Activated T-helper 2 cell treated with anti-CD3 and anti-CD28 coated beads, Interferon-gamma antibody, Interleukin-2, Interleukin-4, amounts not matched to agents 10 μg/mL and 5 μg/mL and 100 μg/mL, durations not matched to agents 14 hours and 24 hours and 36 hours (primary cell): Measurements from ENCODE around the gene TMEM247. TPM values are rescaled to one million over a fixed set of nuclear protein-coding genes. Genes with fewer than 3 reads are reported as not detected.
A peak's percentile ranks its signal among the peaks of the same experiment; 100 is the strongest.
"Not testable (repeated sequence)": the region's sequence is repeated elsewhere in the genome, so short reads cannot be mapped to it uniquely, and the experiment has no call there.

ENCODE experiments used
- DNase-seq: peaks from one replicate; pipeline ENCODE4 v3.0.0; 2021; ENCODE audit warnings: low spot score
- H3K27ac Mint-ChIP-seq: one replicate; pipeline ENCODE4 v1.8.0; 2021; ENCODE audit warnings: mixed read lengths
- H3K27me3 Mint-ChIP-seq: one replicate; pipeline ENCODE4 v1.8.0; 2021; ENCODE audit warnings: low read depth, mixed read lengths
- H3K36me3 Mint-ChIP-seq: one replicate; pipeline ENCODE4 v1.8.0; 2021; ENCODE audit warnings: low read depth, mixed read lengths
- H3K4me1 Mint-ChIP-seq: one replicate; pipeline ENCODE4 v1.8.0; 2021; ENCODE audit warnings: low read depth, mixed read lengths
- H3K4me3 Mint-ChIP-seq: one replicate; pipeline ENCODE4 v1.8.0; 2021; ENCODE audit warnings: low read depth, mild to moderate bottlenecking, moderate library complexity, mixed read lengths
- H3K9me3 Mint-ChIP-seq: one replicate; pipeline ENCODE4 v1.8.0; 2021; ENCODE audit warnings: mixed read lengths
- intact Hi-C: fragments of 100-400 bp; cut with micrococcal nuclease; formaldehyde crosslinking; loops from one replicate; pipeline ENCODE4 v1.15.1; 2023
- total RNA-seq: library from RNA; stranded (reverse); gene quantifications from 2 replicates; pipeline ENCODE4 v1.2.3, GENCODE V29; 2022

The TMEM247 gene
- total RNA-seq, 1 donor from 2014 or later = not detected

- H3K27ac Mint-ChIP-seq = peak overlapping the region; percentile 62
- H3K4me1 Mint-ChIP-seq = peaks cover 33% of the 10 kb centered on the region
Observed at GRCh38 chr2:46461011-46461674, 18.2 kb upstream of the TMEM247 start.

DNA sequence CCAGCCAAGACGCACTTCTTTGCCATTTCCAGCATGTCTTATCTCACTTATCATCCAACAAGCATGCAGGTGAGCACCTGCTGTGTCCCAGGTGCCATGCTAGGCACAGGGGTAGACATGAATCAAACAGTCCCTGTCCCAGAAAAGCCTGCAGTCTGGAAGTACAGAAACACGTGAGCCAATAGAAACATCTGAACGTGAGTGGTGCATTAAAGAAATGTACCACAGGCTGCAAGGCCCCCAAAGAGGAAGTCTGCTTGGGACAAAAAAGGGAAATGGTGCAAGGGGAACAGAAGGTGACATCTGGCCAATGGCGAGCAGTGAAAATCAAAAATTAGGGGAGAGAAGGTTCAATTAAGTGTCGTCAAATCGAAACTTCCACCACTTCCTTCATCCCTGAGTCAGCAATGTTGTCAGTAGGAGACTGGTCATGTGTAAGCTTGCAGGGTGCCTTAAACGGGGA is 17.6 kb upstream of the TMEM247 start:
- Mint-ChIP-seq H3K9me3 (no peaks in the 10 kb centered on the region), H3K4me1 (peaks cover 28% of the 10 kb centered on the region), H3K4me3 (no peak overlapping the region), H3K27me3 (no peaks in the 10 kb centered on the region), H3K27ac (peak overlapping the region; percentile 62), H3K36me3 (no peaks in the 10 kb centered on the region)
- intact Hi-C loops = loop anchor here (1.0 kb wide), 3 partner anchors 96 to 468 kb away; no protein-coding TSS in a partner anchor
- DNase-seq = no peak

More at GRCh38 chr2:46461011-46461674, 18.2 kb upstream of the TMEM247 start:
- H3K36me3 Mint-ChIP-seq = no peaks in the 10 kb centered on the region
- intact Hi-C loops = loop anchor here (1.0 kb wide), 3 partner anchors 96 to 468 kb away; no protein-coding TSS in a partner anchor
- no peaks in the 10 kb centered on the region for H3K9me3 Mint-ChIP-seq
- peak; percentile 60 for DNase-seq
- no peaks in the 10 kb centered on the region for H3K27me3 Mint-ChIP-seq
- H3K4me3 Mint-ChIP-seq = no peak overlapping the region

GRCh38 chr2:46462936-46463335 is 16.4 kb upstream of the TMEM247 start:
- Mint-ChIP-seq H3K27me3 (no peaks in the 10 kb centered on the region), H3K9me3 (no peaks in the 10 kb centered on the region), H3K36me3 (no peaks in the 10 kb centered on the region), H3K27ac (no peak overlapping the region), H3K4me3 (no peak overlapping the region), H3K4me1 (peaks cover 26% of the 10 kb centered on the region)
- intact Hi-C loops = no loop called here
- DNase-seq = no peak

- no peak for DNase-seq
- H3K9me3 Mint-ChIP-seq = no peaks in the 10 kb centered on the region
- no peaks in the 10 kb centered on the region for H3K36me3 Mint-ChIP-seq
- no peak overlapping the region for H3K27ac Mint-ChIP-seq
- intact Hi-C loops = no loop called here
- no peak overlapping the region for H3K4me3 Mint-ChIP-seq
- H3K4me1 Mint-ChIP-seq = peaks cover 4% of the 10 kb centered on the region
- H3K27me3 Mint-ChIP-seq = peaks cover 15% of the 10 kb centered on the region
Observed at GRCh38 chr2:46469116-46469515, 10.2 kb upstream of the TMEM247 start.

GRCh38 chr2:46469700-46470099 is 9.7 kb upstream of the TMEM247 start:
- Mint-ChIP-seq H3K36me3 (no peaks in the 10 kb centered on the region), H3K27ac (no peak overlapping the region), H3K4me1 (no peaks in the 10 kb centered on the region), H3K9me3 (no peaks in the 10 kb centered on the region), H3K4me3 (no peak overlapping the region), H3K27me3 (peaks cover 21% of the 10 kb centered on the region)
- no peak for DNase-seq
- intact Hi-C loops = no loop called here

- peaks cover 25% of the 10 kb centered on the region for H3K27me3 Mint-ChIP-seq
- intact Hi-C loops = no loop called here
- H3K4me3 Mint-ChIP-seq = no peak overlapping the region
- no peak overlapping the region for H3K27ac Mint-ChIP-seq
- H3K4me1 Mint-ChIP-seq = no peaks in the 10 kb centered on the region
- H3K36me3 Mint-ChIP-seq = no peaks in the 10 kb centered on the region
- H3K9me3 Mint-ChIP-seq = no peaks in the 10 kb centered on the region
- DNase-seq = no peak
Observed at GRCh38 chr2:46470114-46470628, 9.2 kb upstream of the TMEM247 start.

DNA sequence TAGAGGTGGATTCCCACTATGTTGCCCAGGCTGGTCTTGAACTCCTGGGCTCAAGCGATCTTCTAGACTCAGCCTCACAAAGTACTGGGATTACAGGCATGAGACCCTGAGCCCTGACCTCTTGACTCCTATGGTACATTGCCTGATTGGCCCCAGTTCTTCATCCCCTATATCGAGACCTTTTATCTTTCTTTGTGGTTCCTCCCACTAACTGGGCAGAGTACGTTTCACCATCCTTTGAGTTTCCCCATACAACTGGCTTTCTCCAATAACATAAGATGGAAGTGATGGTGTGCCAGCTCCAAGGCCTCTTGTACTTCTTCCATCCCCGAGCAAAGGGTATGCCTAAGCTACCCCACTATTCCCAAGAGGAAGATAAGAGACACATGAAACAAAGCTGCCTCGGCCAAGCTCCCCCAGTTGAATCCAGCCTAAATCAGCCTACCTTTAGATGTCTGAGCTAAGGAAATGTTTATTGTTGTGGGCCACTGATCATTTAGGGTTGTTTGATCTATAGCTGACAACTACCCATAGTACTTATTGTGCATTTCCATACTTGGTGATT is 8.3 kb upstream of the TMEM247 start:
- Mint-ChIP-seq H3K27me3 (peaks cover 32% of the 10 kb centered on the region), H3K9me3 (no peaks in the 10 kb centered on the region), H3K4me1 (no peaks in the 10 kb centered on the region), H3K36me3 (no peaks in the 10 kb centered on the region), H3K4me3 (no peak overlapping the region), H3K27ac (no peak overlapping the region)
- no peak for DNase-seq
- intact Hi-C loops = no loop called here

DNA sequence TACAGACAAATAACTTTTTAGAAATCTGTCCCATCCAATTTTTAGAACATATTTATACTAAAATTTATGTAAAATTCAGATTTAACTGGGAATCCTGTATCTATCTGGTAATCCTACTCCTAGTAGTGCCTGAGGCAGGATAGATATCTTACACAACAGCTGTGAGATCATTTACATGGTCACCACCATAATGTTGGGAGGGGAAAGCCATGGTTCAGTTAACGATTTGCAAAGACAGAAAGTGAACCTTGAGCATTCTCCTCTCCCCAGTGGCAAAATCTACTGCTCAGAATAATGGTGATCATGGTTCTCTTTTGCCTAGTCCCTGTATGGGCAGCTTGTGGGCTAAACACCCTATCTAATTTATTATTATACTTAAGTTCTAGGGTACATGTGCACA is 7.7 kb upstream of the TMEM247 start:
- DNase-seq = no peak
- Mint-ChIP-seq H3K27me3 (peaks cover 37% of the 10 kb centered on the region), H3K4me3 (no peak overlapping the region), H3K4me1 (no peaks in the 10 kb centered on the region), H3K36me3 (no peaks in the 10 kb centered on the region), H3K9me3 (no peaks in the 10 kb centered on the region), H3K27ac (no peak overlapping the region)
- intact Hi-C loops = no loop called here

DNA sequence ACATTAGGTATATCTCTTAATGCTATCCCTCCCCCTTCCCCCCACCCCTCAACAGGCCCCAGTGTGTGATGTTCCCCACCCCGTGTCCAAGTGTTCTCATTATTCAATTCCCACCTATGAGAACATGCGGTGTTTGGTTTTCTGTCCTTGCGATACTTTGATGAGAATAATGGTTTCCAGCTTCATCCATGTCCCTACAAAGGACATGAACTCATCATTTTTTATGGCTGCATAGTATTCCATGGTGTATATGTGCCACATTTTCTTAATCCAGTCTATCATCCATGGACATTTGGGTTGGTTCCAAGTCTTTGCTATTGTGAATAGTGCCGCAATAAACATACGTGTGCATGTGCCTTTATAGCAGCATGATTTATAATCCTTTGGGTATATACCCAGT is 7.2 kb upstream of the TMEM247 start:
- intact Hi-C loops, H3K27ac Mint-ChIP-seq, H3K4me1 Mint-ChIP-seq, DNase-seq, H3K9me3 Mint-ChIP-seq, H3K4me3 Mint-ChIP-seq, H3K36me3 Mint-ChIP-seq: not testable (repeated sequence)
- peaks cover 40% of the 10 kb centered on the region for H3K27me3 Mint-ChIP-seq

DNA sequence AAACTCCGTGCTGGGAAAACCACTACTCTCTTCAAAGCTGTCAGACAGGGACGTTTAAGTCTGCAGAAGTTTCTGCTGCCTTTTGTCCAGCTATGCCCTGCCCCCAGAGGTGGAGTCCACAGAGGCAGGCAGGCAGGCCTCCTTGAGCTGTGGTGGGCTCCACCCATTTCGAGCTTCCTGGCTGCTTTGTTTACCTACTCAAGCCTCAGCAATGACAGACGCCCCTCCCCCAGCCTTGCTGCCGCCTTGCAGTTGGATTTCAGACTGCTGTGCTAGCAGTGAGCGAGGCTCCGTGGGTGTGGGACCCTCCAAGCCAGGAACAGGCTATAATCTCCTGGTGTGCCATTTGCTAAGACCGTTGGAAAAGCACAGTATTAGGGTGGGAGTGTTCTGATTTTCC is 1.9 kb upstream of the TMEM247 start:
- intact Hi-C loops, H3K36me3 Mint-ChIP-seq, H3K9me3 Mint-ChIP-seq, H3K4me3 Mint-ChIP-seq, H3K27ac Mint-ChIP-seq: not testable (repeated sequence)
- H3K4me1 Mint-ChIP-seq = peaks cover 14% of the 10 kb centered on the region
- H3K27me3 Mint-ChIP-seq = peaks cover 37% of the 10 kb centered on the region
- peak; percentile 25 for DNase-seq

DNA sequence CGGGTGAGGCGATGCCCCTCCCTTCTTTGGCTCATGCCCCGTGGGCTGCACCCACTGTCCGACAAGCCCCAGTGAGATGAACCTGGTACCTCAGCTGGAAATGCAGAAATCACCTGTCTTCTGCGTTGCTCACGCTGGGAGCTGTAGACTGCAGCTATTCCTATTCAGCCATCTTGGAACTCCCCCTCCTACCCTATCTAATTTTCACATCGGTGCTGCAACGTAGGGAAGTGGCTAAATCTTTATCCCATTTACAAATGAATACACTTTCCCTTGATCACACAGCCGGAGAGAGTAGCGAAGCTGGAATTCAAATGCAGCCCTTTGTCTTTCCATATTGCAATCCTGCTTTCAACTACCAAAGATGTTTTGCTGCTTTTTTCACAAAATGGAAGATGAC is 1.4 kb upstream of the TMEM247 start:
- H3K27me3 Mint-ChIP-seq = peaks cover 34% of the 10 kb centered on the region
- H3K4me3 Mint-ChIP-seq = no peak overlapping the region
- H3K36me3 Mint-ChIP-seq = no peaks in the 10 kb centered on the region
- H3K9me3 Mint-ChIP-seq = no peaks in the 10 kb centered on the region
- H3K4me1 Mint-ChIP-seq = peaks cover 14% of the 10 kb centered on the region
- H3K27ac Mint-ChIP-seq = no peak overlapping the region
- intact Hi-C loops = no loop called here
- DNase-seq = no peak

DNA sequence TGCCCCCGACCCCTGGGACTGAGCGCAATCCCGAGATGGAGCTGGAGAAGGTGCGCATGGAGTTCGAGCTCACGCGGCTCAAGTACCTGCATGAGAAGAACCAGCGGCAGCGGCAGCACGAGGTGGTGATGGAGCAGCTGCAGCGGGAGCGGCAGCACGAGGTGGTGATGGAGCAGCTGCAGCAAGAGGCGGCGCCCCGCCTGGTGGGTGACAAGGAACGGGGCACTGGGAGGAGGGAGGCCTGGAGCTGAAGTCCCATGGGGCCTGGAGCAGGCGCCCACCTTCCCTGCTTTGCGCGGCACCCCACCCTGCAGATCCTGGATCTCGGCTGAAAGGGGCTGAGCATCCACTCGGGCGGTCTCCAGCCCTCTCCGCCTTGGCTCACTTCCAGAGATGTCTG is 1.2 kb downstream of the TMEM247 start:
- no peak overlapping the region for H3K27ac Mint-ChIP-seq
- H3K9me3 Mint-ChIP-seq = no peaks in the 10 kb centered on the region
- H3K36me3 Mint-ChIP-seq = no peaks in the 10 kb centered on the region
- peaks cover 13% of the 10 kb centered on the region for H3K27me3 Mint-ChIP-seq
- H3K4me1 Mint-ChIP-seq = peaks cover 14% of the 10 kb centered on the region
- intact Hi-C loops = no loop called here
- H3K4me3 Mint-ChIP-seq = no peak overlapping the region
- no peak for DNase-seq
